ENCODE results near the gene WIPF1.

GRCh38 chr2:174572556-174572955, 25.0 kb downstream of the WIPF1 start:
- TF ChIP-seq CTCF (IDR thresholded peaks at IDR 0.05) (no peak), POLR2AphosphoS5 (IDR thresholded peaks at IDR 0.05; ENCODE audit: insufficient read depth in 1 of 2, low read depth in 1 of 2) (no peak), POLR2A (IDR thresholded peaks at IDR 0.05) (no peak)
